Neural crest cell (in vitro differentiated cells): ENCODE results near the gene FEN1. TPM values are rescaled to one million over a fixed set of nuclear protein-coding genes. Genes with fewer than 3 reads are reported as not detected.

Source experiments
- DNase-seq: peaks from one replicate; pipeline ENCODE4 v3.0.0; 2021; ENCODE audit warnings: low read depth, mixed read lengths, low spot score
- H3K27ac Mint-ChIP-seq: one replicate; pipeline ENCODE4 v1.8.0; 2021; ENCODE audit warnings: mild to moderate bottlenecking, mixed read lengths; ENCODE audit not compliant: unreplicated experiment
- H3K27me3 Mint-ChIP-seq: 2 replicates; pipeline ENCODE4 v1.8.0; 2021; ENCODE audit warnings: low read depth, mild to moderate bottlenecking, mixed read lengths
- H3K36me3 Mint-ChIP-seq: 2 replicates; pipeline ENCODE4 v1.8.0; 2021; ENCODE audit warnings: low read depth, mild to moderate bottlenecking, mixed read lengths
- H3K4me1 Mint-ChIP-seq: 2 replicates; pipeline ENCODE4 v1.8.0; 2021; ENCODE audit warnings: mixed read lengths
- H3K4me3 Mint-ChIP-seq: one replicate; pipeline ENCODE4 v1.8.0; 2021; ENCODE audit warnings: mild to moderate bottlenecking, mixed read lengths
- H3K9me3 Mint-ChIP-seq: 2 replicates; pipeline ENCODE4 v1.8.0; 2021; ENCODE audit warnings: mixed read lengths
- total RNA-seq: library from RNA; stranded (reverse); gene quantifications from 2 replicates; pipeline ENCODE4 v1.2.1, GENCODE V29; 2021
- TF ChIP-seq, protein P1 (sequence below): fragments of 200-600 bp; sonication (generic); conservative IDR thresholded peaks from 2 replicates; pipeline ENCODE4 v1.5.0; 2021; ENCODE audit warnings: antibody characterized with exemption, mild to moderate bottlenecking

The FEN1 gene
- total RNA-seq, 1 donor from 2014 or later = 99.6 TPM

DNA sequence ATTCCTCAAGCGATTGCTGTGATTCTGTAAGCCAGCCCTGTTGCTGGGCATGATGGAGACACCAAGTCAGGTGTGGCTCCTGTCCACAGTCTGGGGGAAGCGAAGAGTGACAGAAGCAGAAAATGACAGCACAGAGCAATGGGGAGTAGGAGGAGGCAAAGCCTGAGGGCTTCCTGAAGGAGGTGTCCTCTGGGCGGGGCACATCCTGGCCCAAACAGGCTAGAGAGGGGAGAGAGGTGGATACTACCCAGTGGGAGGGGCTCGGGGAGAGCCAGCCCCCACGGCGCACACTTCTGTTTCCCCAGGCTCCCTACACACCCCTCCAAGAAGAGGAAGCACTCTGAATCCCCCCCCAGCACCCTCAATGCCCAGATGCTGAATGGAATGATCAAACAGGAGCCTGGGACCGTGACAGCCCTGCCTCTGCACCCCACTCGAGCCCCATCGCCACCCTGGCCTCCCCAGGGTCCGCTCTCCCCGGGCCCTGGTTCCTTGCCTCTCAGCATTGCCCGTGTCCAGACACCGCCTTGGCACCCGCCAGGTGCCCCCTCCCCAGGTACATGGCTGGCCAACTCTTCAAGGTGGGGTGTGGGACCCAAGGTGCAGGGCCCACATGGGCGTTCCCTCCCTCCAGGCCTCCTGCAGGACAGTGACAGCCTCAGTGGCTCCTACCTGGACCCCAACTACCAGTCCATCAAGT lies 21.4 kb upstream of the FEN1 start:
- H3K4me1 Mint-ChIP-seq = peaks cover 8% of the 10 kb centered on the region
- no peaks in the 10 kb centered on the region for H3K36me3 Mint-ChIP-seq
- DNase-seq = no peak
- H3K9me3 Mint-ChIP-seq = no peaks in the 10 kb centered on the region
- H3K27me3 Mint-ChIP-seq = no peaks in the 10 kb centered on the region
- no peak overlapping the region for H3K4me3 Mint-ChIP-seq
- TF ChIP-seq, protein P1, sequence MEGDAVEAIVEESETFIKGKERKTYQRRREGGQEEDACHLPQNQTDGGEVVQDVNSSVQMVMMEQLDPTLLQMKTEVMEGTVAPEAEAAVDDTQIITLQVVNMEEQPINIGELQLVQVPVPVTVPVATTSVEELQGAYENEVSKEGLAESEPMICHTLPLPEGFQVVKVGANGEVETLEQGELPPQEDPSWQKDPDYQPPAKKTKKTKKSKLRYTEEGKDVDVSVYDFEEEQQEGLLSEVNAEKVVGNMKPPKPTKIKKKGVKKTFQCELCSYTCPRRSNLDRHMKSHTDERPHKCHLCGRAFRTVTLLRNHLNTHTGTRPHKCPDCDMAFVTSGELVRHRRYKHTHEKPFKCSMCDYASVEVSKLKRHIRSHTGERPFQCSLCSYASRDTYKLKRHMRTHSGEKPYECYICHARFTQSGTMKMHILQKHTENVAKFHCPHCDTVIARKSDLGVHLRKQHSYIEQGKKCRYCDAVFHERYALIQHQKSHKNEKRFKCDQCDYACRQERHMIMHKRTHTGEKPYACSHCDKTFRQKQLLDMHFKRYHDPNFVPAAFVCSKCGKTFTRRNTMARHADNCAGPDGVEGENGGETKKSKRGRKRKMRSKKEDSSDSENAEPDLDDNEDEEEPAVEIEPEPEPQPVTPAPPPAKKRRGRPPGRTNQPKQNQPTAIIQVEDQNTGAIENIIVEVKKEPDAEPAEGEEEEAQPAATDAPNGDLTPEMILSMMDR = no peak
- H3K27ac Mint-ChIP-seq = no peak overlapping the region

DNA sequence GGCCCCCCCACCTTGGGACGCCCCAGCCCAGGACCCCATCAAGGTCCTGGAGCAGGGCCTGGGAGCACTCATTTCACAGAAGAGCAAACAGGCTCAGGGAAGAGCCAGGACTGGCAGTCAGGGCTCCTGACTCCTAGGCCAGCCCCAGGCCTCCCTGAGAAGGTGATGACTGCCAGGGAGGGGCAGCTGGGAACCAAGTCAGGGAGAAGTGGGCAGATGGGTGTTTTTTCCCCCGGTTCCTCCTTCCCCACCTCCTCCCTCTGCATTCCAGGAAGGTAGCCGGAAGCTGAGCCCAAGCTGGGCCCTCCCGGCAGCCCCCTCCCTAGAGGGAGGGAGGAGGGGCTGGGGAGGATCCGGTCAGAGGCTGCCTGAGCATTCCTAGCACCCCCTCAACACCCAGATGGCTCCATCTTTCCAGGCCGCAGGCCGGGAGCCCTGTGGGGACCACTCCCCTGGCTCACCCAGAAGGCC lies 20.7 kb upstream of the FEN1 start:
- no peaks in the 10 kb centered on the region for H3K27me3 Mint-ChIP-seq
- TF ChIP-seq, protein P1 = no peak
- no peaks in the 10 kb centered on the region for H3K36me3 Mint-ChIP-seq
- H3K9me3 Mint-ChIP-seq = no peaks in the 10 kb centered on the region
- no peak for DNase-seq
- H3K4me3 Mint-ChIP-seq = no peak overlapping the region
- H3K27ac Mint-ChIP-seq = no peak overlapping the region
- H3K4me1 Mint-ChIP-seq = peaks cover 8% of the 10 kb centered on the region

DNA sequence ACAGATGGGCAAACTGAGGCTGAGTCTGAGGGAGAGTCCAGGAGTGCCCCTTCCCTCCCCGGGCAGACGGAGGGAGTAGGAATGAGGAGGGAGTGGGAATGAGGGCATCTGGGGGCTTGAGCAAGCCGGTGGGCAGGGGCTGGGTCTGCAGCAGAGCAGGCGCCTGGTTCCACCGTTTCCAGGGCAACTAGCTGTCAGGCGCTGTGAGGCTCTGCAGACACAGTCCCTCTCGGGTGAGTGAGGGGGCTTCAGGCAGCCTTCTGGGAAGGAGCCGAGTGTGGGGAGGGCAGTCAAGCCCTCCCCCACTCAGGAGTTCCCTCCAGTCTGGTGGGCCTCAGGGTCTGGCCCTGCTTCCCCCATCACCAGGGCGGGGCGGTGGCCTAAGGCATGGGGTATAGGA lies 19.4 kb upstream of the FEN1 start:
- Mint-ChIP-seq H3K9me3 (no peaks in the 10 kb centered on the region), H3K36me3 (no peaks in the 10 kb centered on the region), H3K27ac (no peak overlapping the region), H3K4me3 (no peak overlapping the region), H3K4me1 (peaks cover 8% of the 10 kb centered on the region), H3K27me3 (no peaks in the 10 kb centered on the region)
- TF ChIP-seq, protein P1 = no peak
- DNase-seq = no peak

DNA sequence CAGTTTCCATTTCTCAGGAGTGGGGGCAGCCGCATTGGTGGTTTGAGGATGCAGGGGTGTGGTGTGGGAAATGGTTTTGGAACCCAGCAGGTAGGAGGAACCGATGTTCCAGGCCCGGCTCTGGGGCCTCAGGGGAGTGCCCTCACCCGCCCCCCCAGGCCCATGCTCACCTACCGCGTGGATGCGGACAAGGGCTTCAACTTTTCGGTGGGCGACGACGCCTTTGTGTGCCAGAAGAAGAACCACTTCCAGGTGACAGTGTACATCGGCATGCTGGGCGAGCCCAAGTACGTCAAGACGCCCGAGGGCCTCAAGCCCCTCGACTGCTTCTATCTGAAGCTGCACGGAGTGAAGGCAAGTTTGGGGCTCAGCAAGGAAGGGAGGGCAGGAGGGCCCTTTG lies 18.9 kb upstream of the FEN1 start:
- Mint-ChIP-seq H3K36me3 (no peaks in the 10 kb centered on the region), H3K4me1 (peaks cover 8% of the 10 kb centered on the region), H3K27me3 (no peaks in the 10 kb centered on the region), H3K27ac (no peak overlapping the region), H3K9me3 (no peaks in the 10 kb centered on the region), H3K4me3 (no peak overlapping the region)
- TF ChIP-seq, protein P1 = no peak
- DNase-seq = no peak

DNA sequence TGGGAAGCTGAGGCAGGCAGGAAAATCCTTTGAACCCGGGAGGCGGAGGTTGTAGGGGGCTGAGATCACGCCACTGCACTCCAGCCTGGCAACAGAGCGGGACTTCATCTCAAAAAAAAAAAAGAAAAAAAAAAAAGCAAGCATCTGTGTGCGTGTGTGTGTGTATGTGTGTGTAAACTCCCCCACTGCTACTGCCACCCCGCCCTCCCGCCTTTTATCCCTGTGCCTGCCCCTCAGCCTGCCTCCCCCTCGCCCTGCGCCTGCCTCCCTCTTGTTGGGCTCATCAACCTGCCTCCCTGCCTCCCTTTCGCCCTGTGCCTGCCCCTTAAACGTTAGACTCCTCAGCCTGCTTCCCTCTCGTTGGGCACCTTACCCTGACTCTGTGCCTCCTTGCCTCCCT lies 18.3 kb upstream of the FEN1 start:
- H3K27me3 Mint-ChIP-seq = no peaks in the 10 kb centered on the region
- TF ChIP-seq, protein P1 = no peak
- no peak overlapping the region for H3K4me3 Mint-ChIP-seq
- H3K9me3 Mint-ChIP-seq = no peaks in the 10 kb centered on the region
- H3K4me1 Mint-ChIP-seq = peaks cover 8% of the 10 kb centered on the region
- DNase-seq = no peak
- H3K36me3 Mint-ChIP-seq = no peaks in the 10 kb centered on the region
- no peak overlapping the region for H3K27ac Mint-ChIP-seq
